ENCODE data around the gene PCNX2. TPM values are rescaled to one million over a fixed set of nuclear protein-coding genes. Genes with fewer than 3 reads are reported as not detected.

The PCNX2 gene
- polyA plus RNA-seq, 1 donor (not counting 4 experiments of a cell fraction or from before 2014, with no cell fraction given) = 18.0 TPM

DNA sequence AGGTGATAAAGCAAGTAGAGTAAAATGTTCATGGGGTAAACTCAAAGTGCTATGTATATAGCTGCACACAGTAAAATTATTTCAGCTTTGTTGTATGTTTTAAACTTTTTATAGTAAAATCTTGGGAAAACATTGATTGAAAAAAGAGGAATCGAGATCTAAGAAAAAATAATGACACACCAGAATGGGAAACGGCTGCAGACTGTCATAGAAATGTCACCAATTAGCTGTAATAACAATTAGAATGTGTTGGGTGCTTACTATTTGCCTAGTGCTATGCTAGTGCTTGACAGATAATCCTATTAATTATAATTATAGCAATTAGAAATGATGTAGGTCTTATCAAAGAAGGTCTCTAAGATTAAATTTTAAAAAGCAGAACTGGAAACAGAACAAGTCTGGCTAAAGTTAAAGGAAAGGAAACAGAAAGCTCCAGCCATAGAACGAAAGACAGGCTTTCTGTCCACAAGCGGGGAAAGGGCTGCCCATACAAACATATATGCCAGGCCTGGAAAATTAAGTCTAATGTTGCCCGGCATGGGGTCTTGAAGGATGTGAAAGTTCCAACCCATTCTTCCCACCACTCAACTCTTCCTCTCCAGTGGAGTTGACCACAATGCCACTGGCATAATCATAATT is 5.0 kb downstream of the PCNX2 start:
- Histone ChIP-seq H3K9me1 (ENCODE audit: control insufficient read depth, extremely low read depth, insufficient read depth, low read length) (peaks cover 2% of the 10 kb centered on the region), H4K20me1 (ENCODE audit: control insufficient read depth, extremely low read depth, insufficient read depth, low read length) (no peaks in the 10 kb centered on the region), H3K9ac (ENCODE audit: control insufficient read depth, extremely low read depth, insufficient read depth, low read length) (no peak overlapping the region), H3K9me3 (ENCODE audit: control insufficient read depth, low read depth, low read length) (no peaks in the 10 kb centered on the region), H3K27ac (ENCODE audit: control insufficient read depth, insufficient read depth, low read length) (peak overlapping the region; percentile 13), H3K79me2 (ENCODE audit: control insufficient read depth, insufficient read depth, low read length) (peaks cover 81% of the 10 kb centered on the region), H2AFZ (ENCODE audit: control insufficient read depth, low read length) (no peak overlapping the region), H3K27me3 (ENCODE audit: control insufficient read depth, extremely low read depth, insufficient read depth, low read length) (no peaks in the 10 kb centered on the region), H3K4me3 (ENCODE audit: control insufficient read depth in 2 of 3, extremely low read depth in 1 of 3, insufficient read depth in 2 of 3, low read depth in 1 of 3, low read length in 3 of 3) (no peak overlapping the region), H3K4me1 (ENCODE audit: control insufficient read depth, extremely low read depth, insufficient read depth, low read length) (peaks cover 25% of the 10 kb centered on the region), H3K36me3 (ENCODE audit: control insufficient read depth in 2 of 2, extremely low read depth in 1 of 2, insufficient read depth in 2 of 2, low read length in 2 of 2) (peaks cover 10 to 25% of the 10 kb centered on the region in 2 experiments), H3K4me2 (ENCODE audit: control insufficient read depth, extremely low read depth, insufficient read depth, low read depth, low read length) (no peak overlapping the region)
- no peak for FAIRE-seq
- dilution Hi-C loops (cut with MboI; ENCODE audit: extremely low pct_ligation_motif_present, low sequenced_read_pairs) = no loop called here
- TF ChIP-seq CTCF (optimal IDR thresholded peaks at IDR 0.05 in 1 of 3, IDR thresholded peaks at IDR 0.05 in 1 of 3, conservative IDR thresholded peaks at IDR 0.05 in 1 of 3; ENCODE audit: extremely low read depth in 1 of 3, insufficient read depth in 2 of 3, low read length in 3 of 3) (no peak), EZH2 (IDR thresholded peaks at IDR 0.05; ENCODE audit: low read length) (no peak)
- no peak for DNase-seq (ENCODE audit: low read depth, low spot score)

GRCh38 chr1:233289676-233290075 is 5.8 kb downstream of the PCNX2 start:
- FAIRE-seq = no peak
- dilution Hi-C loops (cut with MboI; ENCODE audit: extremely low pct_ligation_motif_present, low sequenced_read_pairs) = no loop called here

More at GRCh38 chr1:233289676-233290075, 5.8 kb downstream of the PCNX2 start:
- Histone ChIP-seq H3K9ac (ENCODE audit: control insufficient read depth, extremely low read depth, insufficient read depth, low read length) (no peak overlapping the region), H3K4me2 (ENCODE audit: control insufficient read depth, extremely low read depth, insufficient read depth, low read depth, low read length) (no peak overlapping the region), H3K79me2 (ENCODE audit: control insufficient read depth, insufficient read depth, low read length) (peaks cover 79% of the 10 kb centered on the region), H2AFZ (ENCODE audit: control insufficient read depth, low read length) (no peak overlapping the region), H3K9me1 (ENCODE audit: control insufficient read depth, extremely low read depth, insufficient read depth, low read length) (peaks cover 2% of the 10 kb centered on the region), H3K4me3 (ENCODE audit: control insufficient read depth in 2 of 3, extremely low read depth in 1 of 3, insufficient read depth in 2 of 3, low read depth in 1 of 3, low read length in 3 of 3) (no peak overlapping the region), H3K27me3 (ENCODE audit: control insufficient read depth, extremely low read depth, insufficient read depth, low read length) (no peaks in the 10 kb centered on the region), H3K36me3 (ENCODE audit: control insufficient read depth in 2 of 2, extremely low read depth in 1 of 2, insufficient read depth in 2 of 2, low read length in 2 of 2) (peaks cover 10 to 25% of the 10 kb centered on the region in 2 experiments), H4K20me1 (ENCODE audit: control insufficient read depth, extremely low read depth, insufficient read depth, low read length) (no peaks in the 10 kb centered on the region), H3K27ac (ENCODE audit: control insufficient read depth, insufficient read depth, low read length) (no peak overlapping the region), H3K9me3 (ENCODE audit: control insufficient read depth, low read depth, low read length) (no peaks in the 10 kb centered on the region), H3K4me1 (ENCODE audit: control insufficient read depth, extremely low read depth, insufficient read depth, low read length) (peaks cover 25% of the 10 kb centered on the region)
- no peak for TF ChIP-seq CTCF (optimal IDR thresholded peaks at IDR 0.05 in 1 of 3, IDR thresholded peaks at IDR 0.05 in 1 of 3, conservative IDR thresholded peaks at IDR 0.05 in 1 of 3; ENCODE audit: extremely low read depth in 1 of 3, insufficient read depth in 2 of 3, low read length in 3 of 3)
- TF ChIP-seq EZH2 (IDR thresholded peaks at IDR 0.05; ENCODE audit: low read length) = no peak
- DNase-seq (ENCODE audit: low read depth, low spot score) = no peak
